Measurements from ENCODE around the gene FHOD1.

DNA sequence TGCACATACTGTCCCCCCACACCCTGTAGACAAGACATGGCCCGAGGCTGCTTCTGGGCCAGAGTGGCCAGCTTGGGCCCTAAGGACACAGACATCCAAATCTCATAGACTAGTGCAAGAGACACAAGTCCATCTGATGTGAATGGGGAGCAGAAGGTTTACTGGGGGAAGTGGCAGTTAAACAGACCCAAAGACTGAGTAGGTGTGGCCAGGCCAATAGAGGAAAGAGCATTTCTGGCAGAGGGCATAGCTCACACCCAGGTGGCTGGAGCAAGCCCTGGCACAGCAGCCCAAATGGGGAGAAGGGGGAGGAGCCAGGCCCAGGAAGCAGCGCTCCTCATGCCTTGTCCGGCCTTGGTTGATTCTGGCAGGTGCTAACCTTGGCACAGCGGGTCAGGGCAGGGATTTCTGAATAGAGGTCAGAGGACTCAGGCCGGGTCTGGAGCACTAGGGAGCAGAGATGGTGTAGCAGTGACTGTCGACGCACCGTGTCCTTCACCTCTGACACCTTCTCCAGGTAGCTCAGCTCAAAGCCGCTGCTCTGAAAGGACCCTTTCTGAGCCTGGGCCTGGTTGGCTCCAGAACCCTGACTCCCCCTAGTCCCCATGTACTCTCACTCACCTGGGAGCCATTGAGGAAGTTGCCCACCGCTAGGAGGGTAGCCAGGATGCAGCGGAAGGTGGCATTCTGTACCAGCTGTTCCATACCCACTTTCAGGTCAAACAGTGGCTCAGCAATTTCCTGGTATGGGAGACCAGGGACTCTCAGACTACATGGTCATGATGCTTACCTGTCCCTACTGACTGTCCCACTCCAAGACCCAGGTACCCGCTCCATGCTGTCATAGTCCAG, 16.2 kb downstream of the FHOD1 start:
- TF ChIP-seq, protein P1, sequence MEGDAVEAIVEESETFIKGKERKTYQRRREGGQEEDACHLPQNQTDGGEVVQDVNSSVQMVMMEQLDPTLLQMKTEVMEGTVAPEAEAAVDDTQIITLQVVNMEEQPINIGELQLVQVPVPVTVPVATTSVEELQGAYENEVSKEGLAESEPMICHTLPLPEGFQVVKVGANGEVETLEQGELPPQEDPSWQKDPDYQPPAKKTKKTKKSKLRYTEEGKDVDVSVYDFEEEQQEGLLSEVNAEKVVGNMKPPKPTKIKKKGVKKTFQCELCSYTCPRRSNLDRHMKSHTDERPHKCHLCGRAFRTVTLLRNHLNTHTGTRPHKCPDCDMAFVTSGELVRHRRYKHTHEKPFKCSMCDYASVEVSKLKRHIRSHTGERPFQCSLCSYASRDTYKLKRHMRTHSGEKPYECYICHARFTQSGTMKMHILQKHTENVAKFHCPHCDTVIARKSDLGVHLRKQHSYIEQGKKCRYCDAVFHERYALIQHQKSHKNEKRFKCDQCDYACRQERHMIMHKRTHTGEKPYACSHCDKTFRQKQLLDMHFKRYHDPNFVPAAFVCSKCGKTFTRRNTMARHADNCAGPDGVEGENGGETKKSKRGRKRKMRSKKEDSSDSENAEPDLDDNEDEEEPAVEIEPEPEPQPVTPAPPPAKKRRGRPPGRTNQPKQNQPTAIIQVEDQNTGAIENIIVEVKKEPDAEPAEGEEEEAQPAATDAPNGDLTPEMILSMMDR (IDR thresholded peaks at IDR 0.05): no peak
- TF ChIP-seq POLR2AphosphoS5 (IDR thresholded peaks at IDR 0.05): no peak
- TF ChIP-seq POLR2A (IDR thresholded peaks at IDR 0.05): no peak
- TF ChIP-seq EP300 (IDR thresholded peaks at IDR 0.05): no peak

All from suprapubic skin (tissue), 4 donors.